ENCODE data around the gene CRIP2.

Gene CRIP2

DNA sequence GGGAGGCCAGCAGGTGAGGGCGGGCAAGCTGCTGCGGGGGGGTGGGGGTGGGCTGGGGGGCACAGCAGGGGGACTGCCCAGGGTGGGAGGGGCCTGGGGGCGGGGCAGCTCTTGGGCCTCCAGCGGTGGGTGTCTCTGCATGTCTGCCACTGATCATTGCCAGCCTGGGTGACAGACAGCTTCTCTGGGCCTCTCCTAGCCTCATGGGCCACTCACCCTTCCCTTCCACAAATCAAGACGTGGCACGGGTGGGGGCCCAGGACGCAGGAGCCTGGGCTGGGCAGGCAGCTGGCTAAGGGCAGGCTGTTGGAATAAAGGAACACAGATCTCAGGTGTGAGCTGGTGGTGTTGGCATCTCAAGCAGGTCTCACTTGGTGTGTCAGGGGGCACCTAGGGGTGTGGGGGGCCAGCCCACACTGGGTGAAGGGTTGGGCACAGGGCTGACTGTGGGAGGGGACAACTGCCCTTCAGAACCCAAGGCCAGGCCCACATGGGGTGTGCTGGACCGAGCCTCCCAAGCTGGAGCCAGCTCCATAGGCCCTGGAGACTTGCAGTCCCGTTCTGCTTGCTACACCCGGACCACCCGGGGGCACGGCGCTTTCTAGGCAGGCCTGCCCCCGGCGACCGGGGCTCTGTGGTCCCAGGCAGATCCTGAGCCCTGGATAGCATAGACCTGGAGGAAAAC, 19.4 kb downstream of the CRIP2 start:
- no peak overlapping the region for H3K4me3 ChIP-seq (ENCODE audit: low read depth, low read length)
- DNase-seq (ENCODE audit: low read depth) = no peak

- no peak overlapping the region for H3K4me3 ChIP-seq (ENCODE audit: low read depth, low read length)
- DNase-seq (ENCODE audit: low read depth) = no peak
Observed at GRCh38 chr14:105494606-105494929, 19.9 kb downstream of the CRIP2 start.

DNA sequence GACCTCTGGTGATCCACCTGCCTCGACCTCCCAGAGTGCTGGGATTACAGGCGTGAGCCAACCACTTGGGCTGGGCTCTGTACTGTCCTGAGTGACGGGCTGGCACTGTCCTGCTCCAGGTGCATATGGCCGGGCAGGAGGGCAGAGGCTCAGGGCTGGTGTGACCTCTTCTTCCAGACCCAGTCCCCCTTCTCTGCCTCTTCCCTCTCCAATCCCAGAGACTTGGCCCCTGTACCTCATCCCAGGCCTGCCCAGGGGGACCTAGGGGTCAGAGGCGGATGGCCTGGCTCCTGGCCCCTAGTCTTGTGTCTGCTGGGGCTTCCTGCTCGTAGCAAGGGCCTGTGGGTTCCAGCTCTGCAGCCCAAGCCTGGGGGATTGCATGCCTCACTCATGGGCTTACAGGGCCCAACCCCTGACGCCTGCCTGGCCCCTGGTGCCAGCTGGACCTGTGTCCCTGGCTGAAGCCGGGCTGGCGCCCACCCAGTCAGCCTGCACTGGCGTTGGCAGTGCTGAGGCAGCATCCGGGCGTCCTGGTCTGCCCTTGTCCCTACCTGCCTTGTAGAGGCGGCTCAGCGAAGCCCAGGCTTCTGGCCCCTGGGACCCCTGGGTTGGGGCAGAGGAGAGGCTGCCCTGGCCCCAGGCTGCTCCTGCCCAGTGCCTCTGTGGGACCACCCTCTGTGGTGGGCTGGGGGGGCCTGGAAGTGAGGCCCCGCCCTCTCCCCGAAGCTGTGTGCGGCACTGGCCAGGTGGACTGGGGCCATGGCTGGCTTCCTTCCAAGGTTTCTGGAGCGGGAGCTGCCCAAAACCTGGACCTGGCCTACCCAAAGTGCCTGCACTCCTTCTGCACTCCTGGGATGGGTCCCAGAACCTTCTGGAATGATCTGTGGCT, 20.7 kb downstream of the CRIP2 start:
- H3K4me3 ChIP-seq (ENCODE audit: low read depth, low read length) = no peak overlapping the region
- DNase-seq (ENCODE audit: low read depth) = no peak

DNA sequence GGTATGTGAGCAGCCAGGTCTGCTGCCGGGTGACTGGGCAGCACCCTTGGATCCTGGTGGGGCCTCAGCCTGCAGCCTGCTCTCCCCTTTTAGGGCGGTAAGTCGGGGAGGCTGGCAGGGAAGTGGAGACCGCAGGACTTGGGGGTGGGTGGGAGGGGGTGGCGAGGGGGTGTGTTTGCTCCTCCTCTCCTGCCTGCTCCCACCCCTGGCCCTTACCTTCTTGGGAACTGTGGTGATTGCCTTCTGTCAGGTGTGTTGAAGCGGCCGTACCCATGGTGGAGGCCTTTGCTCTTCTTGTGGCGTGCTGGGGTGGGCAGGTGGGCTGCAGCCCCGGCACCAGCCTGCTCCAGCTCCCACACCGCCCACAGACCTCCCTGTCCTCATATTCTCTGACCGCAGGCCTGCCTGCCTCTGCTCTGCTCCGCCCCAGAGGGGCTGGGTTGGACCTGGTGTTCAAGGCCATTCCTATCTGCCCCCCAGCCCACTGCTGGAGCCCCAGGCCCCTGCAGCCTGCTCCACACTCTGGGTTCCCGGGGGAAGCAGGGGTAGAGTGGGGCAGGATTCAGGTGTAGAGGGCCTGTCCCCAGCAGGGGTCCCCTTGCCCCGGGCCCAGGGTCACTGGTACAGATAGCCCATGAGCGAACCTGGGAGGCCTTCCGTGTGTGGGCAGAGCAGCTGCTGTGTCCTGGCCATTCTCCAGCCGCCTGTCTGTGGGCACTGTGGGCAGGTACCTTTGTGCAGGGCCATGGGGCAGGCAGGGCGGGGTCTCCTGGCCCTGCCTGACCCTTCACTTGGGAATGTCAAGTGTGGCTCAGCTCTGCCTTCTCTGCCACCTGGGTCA, 21.6 kb downstream of the CRIP2 start:
- no peak overlapping the region for H3K4me3 ChIP-seq (ENCODE audit: low read depth, low read length)
- DNase-seq (ENCODE audit: low read depth) = no peak

- no peak for DNase-seq (ENCODE audit: low read depth)
- H3K4me3 ChIP-seq (ENCODE audit: low read depth, low read length) = no peak overlapping the region
Observed at GRCh38 chr14:105496831-105497591, 22.4 kb downstream of the CRIP2 start.

DNA sequence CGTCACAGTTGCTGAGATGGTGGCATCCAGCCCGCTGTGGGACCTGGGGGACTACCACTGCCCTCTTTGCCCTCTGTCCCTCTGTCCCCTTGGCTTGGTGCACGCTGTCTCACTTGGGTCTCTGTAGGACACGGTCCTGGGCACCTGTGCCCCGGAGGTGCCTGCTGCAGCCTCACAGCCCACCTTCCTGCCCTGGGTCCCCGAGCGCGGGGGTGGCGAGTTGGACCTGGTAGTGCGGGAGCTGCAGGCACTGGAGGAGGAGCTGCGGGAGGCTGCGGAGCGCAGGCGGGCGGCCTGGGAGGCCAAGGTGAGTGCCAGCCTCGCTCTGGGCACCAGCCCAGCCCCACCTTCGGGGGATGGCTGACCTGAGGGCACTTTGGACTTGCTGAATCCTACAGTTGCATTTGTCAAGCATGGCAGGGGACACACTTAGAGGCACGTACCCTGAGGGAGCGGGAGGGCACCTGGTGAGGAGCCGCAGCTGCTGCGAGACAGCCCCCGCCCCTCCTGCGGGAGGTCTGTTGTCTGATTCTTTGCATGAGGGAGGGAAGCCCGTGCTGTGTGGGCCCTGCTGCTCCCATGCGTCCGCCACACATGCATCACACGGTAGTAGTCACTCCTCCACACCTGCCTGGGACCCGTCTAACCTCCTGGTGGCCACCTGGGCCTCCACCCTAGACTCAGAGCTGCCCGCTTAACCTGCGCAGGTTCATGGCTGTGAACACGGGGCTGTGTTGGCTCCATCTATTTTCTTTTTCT, 23.2 kb downstream of the CRIP2 start:
- H3K4me3 ChIP-seq (ENCODE audit: low read depth, low read length) = no peak overlapping the region
- DNase-seq (ENCODE audit: low read depth) = no peak

DNA sequence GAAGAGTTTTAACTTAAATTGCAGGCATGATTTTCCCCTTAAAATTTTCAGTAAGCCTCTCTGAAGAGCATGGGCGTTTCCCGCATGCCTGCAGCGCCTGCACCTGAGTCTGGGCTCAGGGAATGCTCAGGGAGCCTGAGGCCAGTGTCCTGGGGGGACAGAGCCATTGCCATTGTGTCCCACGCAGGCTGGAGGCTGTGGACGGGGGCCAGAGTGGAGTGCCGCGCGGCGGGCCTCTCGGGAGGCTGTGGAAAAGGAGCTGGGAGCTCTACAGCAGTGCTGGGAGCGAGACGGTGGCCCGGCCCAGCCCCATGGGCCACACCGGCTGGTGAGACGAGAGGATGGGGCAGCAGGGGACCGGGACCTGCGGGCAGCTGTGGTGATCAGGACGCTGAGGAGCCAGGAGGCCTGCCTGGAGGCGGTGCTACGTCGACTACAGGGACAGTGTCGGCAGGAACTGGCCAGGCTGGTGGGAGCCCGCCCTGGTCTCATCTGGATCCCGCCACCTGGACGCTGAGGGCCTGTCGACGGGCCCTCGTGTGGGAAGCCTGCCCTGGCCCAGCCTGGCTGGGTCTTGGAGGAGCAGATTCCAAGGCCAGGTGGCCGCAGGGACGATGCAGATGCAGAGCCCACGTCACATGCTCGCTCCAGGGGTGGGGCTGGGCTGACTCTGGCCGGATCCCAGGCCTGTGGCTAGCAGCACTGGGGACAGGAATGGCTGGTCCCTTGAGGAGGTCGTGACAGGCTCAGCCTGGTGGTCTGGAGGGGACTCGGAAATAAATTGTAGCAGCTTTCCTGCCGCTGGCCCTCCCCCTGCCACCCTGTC, 24.0 kb downstream of the CRIP2 start:
- H3K4me3 ChIP-seq (ENCODE audit: low read depth, low read length) = no peak overlapping the region
- DNase-seq (ENCODE audit: low read depth) = no peak

DNA sequence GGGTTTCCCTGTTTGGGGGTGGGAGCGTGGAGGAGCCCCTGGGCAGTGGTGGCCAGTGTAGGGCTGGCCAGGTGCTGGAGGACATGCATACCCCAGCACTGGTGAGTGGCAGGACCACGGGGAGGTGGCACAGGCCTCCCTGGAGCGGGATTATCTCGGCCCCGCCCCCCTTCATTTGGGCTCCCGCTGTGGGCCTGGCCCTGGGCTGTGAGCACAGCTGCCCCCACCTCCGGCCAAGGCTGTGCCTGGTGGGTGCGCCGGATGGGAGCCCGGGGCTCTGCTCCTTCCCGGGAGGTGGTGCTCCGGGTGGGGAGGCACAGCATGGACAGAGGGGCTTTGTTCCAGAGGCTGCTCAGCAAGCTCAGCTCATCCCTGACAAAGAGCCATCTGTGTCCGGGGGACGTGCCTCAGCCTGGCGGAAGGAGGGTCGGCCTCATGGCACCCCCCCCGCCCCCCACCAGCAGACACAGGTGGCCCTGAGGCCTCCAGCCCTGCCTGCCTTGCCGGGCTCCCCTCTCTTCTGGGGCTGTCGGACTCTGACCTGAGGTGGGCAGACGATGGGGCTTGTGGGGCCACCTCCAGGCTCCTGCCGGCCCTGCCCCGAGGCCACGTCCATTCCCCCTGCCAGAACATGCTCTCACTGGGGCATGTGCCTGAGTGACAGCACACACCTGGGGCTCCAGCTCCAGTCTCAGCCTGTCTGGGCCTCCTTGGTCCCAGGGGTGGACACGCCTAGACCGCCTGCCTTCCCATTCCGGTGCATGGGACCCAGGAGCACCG, 24.8 kb downstream of the CRIP2 start:
- no peak overlapping the region for H3K4me3 ChIP-seq (ENCODE audit: low read depth, low read length)

GRCh38 chr14:105500036-105500725, 25.6 kb downstream of the CRIP2 start:
- H3K4me3 ChIP-seq (ENCODE audit: low read depth, low read length) = no peak overlapping the region
- DNase-seq (ENCODE audit: low read depth) = no peak

More for the DNA sequence above, 24.8 kb downstream of the CRIP2 start:
- DNase-seq (ENCODE audit: low read depth) = no peak

DNA sequence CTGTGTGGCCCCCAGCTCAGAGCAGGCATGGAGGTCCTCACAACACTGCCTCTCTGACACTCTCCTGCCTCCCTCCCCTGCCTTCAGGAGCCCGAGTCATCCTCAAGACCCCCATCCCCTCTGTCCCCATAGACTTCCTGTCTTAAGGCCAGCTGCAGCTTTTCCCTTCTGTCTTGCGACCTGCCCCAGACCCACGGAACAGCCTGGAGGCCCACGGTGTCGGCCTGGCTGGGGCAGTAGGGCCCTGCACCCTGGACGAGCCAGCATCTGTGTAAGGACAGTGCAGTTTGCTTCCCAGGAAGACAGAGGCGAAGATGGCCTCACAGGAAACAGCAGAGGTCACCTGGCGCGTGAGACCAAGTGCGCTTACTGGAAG, 26.1 kb downstream of the CRIP2 start:
- H3K4me3 ChIP-seq (ENCODE audit: low read depth, low read length) = no peak overlapping the region
- DNase-seq (ENCODE audit: low read depth) = no peak

GRCh38 chr14:105501504-105502291, 27.1 kb downstream of the CRIP2 start:
- no peak for DNase-seq (ENCODE audit: low read depth)
- no peak overlapping the region for H3K4me3 ChIP-seq (ENCODE audit: low read depth, low read length)

- no peak for DNase-seq (ENCODE audit: low read depth)
- H3K4me3 ChIP-seq (ENCODE audit: low read depth, low read length) = no peak overlapping the region
Observed at GRCh38 chr14:105502446-105503295, 28.1 kb downstream of the CRIP2 start.

DNA sequence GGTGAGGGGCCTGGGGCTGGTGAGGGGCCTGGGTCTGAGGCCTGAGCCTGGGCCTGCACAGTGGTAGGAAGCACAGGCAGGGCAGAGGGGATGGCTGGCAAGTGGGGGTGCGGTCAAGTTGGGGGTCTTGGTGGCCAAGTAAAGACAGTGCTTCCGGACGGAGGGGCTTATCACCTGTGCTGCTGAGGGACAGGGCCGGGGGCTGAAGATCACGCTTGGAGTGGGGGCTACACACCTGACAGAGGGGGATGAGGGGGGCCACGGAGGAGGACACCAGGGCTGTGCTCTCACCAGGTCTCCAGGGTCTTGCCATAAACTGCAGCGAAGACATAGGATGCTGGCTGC, 28.6 kb downstream of the CRIP2 start:
- no peak for DNase-seq (ENCODE audit: low read depth)
- no peak overlapping the region for H3K4me3 ChIP-seq (ENCODE audit: low read depth, low read length)

GRCh38 chr14:105503935-105504692, 29.5 kb downstream of the CRIP2 start:
- no peak overlapping the region for H3K4me3 ChIP-seq (ENCODE audit: low read depth, low read length)
- no peak for DNase-seq (ENCODE audit: low read depth)

GRCh38 chr14:105505101-105505500, 30.5 kb downstream of the CRIP2 start:
- H3K4me3 ChIP-seq (ENCODE audit: low read depth, low read length) = no peak overlapping the region
- DNase-seq (ENCODE audit: low read depth) = no peak

Measured in skeletal muscle cell (primary cell).